Mesenchymal stem cell (in vitro differentiated cells and primary cell): ENCODE measurements around the gene DMWD.

Source experiments
- DNase-seq: peaks from one replicate; pipeline ENCODE4 v3.0.0-alpha.2; 2013
- H2AFZ ChIP-seq: one replicate; pipeline ENCODE4 v1.6.1; 2013; ENCODE audit warnings: low read depth, mild to moderate bottlenecking, control low read depth, inconsistent platforms, low read length, moderate library complexity
- H2AK5ac ChIP-seq: 2 replicates; pipeline ENCODE4 v1.6.1; 2013; ENCODE audit warnings: low read length, moderate library complexity, mild to moderate bottlenecking, inconsistent platforms; ENCODE audit not compliant: severe bottlenecking
- H2BK120ac ChIP-seq: one replicate; pipeline ENCODE4 v1.6.1; 2013; ENCODE audit warnings: low read depth, mild to moderate bottlenecking, inconsistent platforms, low read length, moderate library complexity
- H2BK12ac ChIP-seq, 2 experiments: one replicate each; pipeline ENCODE4 v1.6.1; 2013; ENCODE audit warnings: inconsistent platforms in 2 of 2, low read length in 2 of 2, mild to moderate bottlenecking in 2 of 2, moderate library complexity in 2 of 2, control low read depth in 1 of 2
- H2BK15ac ChIP-seq: one replicate; pipeline ENCODE4 v1.6.1; 2013; ENCODE audit warnings: mild to moderate bottlenecking, low read depth, inconsistent platforms; ENCODE audit not compliant: poor library complexity, severe bottlenecking
- H2BK5ac ChIP-seq: 2 replicates; pipeline ENCODE4 v1.6.1; 2013; ENCODE audit warnings: low read depth, mild to moderate bottlenecking, low read length, control low read depth, inconsistent platforms; ENCODE audit not compliant: poor library complexity, severe bottlenecking
- H3K14ac ChIP-seq, 2 experiments: one replicate each; pipeline ENCODE4 v1.6.1; 2013; ENCODE audit warnings: inconsistent platforms in 2 of 2, low read length in 2 of 2, control low read depth in 1 of 2, mild to moderate bottlenecking in 1 of 2, moderate library complexity in 1 of 2
- H3K18ac ChIP-seq, 2 experiments: one replicate each; pipeline ENCODE4 v1.6.1; 2013; ENCODE audit warnings: inconsistent platforms in 2 of 2, low read length in 2 of 2, control low read depth in 1 of 2, low read depth in 1 of 2, mild to moderate bottlenecking in 1 of 2
- H3K23ac ChIP-seq, 2 experiments: one replicate each; pipeline ENCODE4 v1.6.1; 2013; ENCODE audit warnings: inconsistent platforms in 2 of 2, low read length in 2 of 2, mild to moderate bottlenecking in 2 of 2, moderate library complexity in 2 of 2, control low read depth in 1 of 2
- H3K27ac ChIP-seq: 2 replicates; pipeline ENCODE4 v1.5.1; 2013; ENCODE audit warnings: mild to moderate bottlenecking, moderate library complexity, low read length, control low read depth, inconsistent platforms; ENCODE audit not compliant: poor library complexity, severe bottlenecking
- H3K27me3 ChIP-seq, 2 experiments: 2 replicates each; pipeline versions ENCODE4 v1.6.1 to v1.7.0; 2013; ENCODE audit warnings: low read length in 2 of 2, mild to moderate bottlenecking in 2 of 2, moderate library complexity in 2 of 2, control low read depth in 1 of 2, inconsistent platforms in 1 of 2; ENCODE audit not compliant: control insufficient read depth in 1 of 2, insufficient read depth in 1 of 2
- H3K36me3 ChIP-seq, 2 experiments: 2 replicates each; pipeline versions ENCODE4 v1.6.1 to v1.7.0; 2013; ENCODE audit warnings: low read length in 2 of 2, control low read depth in 1 of 2, inconsistent platforms in 1 of 2, low read depth in 1 of 2, mild to moderate bottlenecking in 1 of 2; ENCODE audit not compliant: insufficient read depth in 2 of 2, control insufficient read depth in 1 of 2
- H3K4ac ChIP-seq, 2 experiments: one replicate each; pipeline ENCODE4 v1.6.1; 2013; ENCODE audit warnings: inconsistent platforms in 2 of 2, low read length in 2 of 2, mild to moderate bottlenecking in 2 of 2, moderate library complexity in 2 of 2, control low read depth in 1 of 2, low read depth in 1 of 2
- H3K4me1 ChIP-seq: 2 replicates; pipeline ENCODE4 v1.6.1; 2013; ENCODE audit warnings: low read depth, low read length, control low read depth; ENCODE audit not compliant: control insufficient read depth, insufficient read depth
- H3K4me2 ChIP-seq: 2 replicates; pipeline ENCODE4 v1.6.1; 2013; ENCODE audit warnings: low read length, mild to moderate bottlenecking, inconsistent platforms; ENCODE audit not compliant: poor library complexity, severe bottlenecking
- H3K4me3 ChIP-seq, 2 experiments: 2 replicates each; pipeline versions ENCODE4 v1.5.1 to v1.7.0; 2013; ENCODE audit warnings: low read length in 2 of 2, mild to moderate bottlenecking in 2 of 2, control low read depth in 1 of 2, low read depth in 1 of 2; ENCODE audit not compliant: insufficient read depth in 1 of 2
- H3K79me1 ChIP-seq: replicated peaks from 2 replicates; pipeline ENCODE4 v1.6.1; 2013; ENCODE audit warnings: mild to moderate bottlenecking, control low read depth, low read length, inconsistent platforms; ENCODE audit not compliant: poor library complexity, severe bottlenecking
- H3K9ac ChIP-seq: 2 replicates; pipeline ENCODE4 v1.7.0; 2013; ENCODE audit warnings: mild to moderate bottlenecking, low read length, moderate library complexity
- H3K9me3 ChIP-seq: 2 replicates; pipeline ENCODE4 v1.7.0; 2013; ENCODE audit warnings: mild to moderate bottlenecking, low read length; ENCODE audit not compliant: control insufficient read depth
- H4K8ac ChIP-seq: one replicate; pipeline ENCODE4 v1.6.1; 2013; ENCODE audit warnings: inconsistent platforms, mild to moderate bottlenecking, low read length, moderate library complexity
- H4K91ac ChIP-seq: one replicate; pipeline ENCODE4 v1.6.1; 2013; ENCODE audit warnings: mild to moderate bottlenecking, low read length, inconsistent platforms
- WGBS: methylation state at CpG from one replicate; pipeline ENCODE4 v1.1.7; 2013; ENCODE audit warnings: mixed read lengths; 5-methylcytosine and 5-hydroxymethylcytosine counted together

The DMWD gene

GRCh38 chr19:45815481-45816216 is 23.0 kb upstream of the DMWD start:
- DNase-seq, result peak; percentile 25
- Histone ChIP-seq H4K8ac (peak overlapping the region; percentile 71), H2AK5ac (no peak overlapping the region), H2BK5ac (no peak overlapping the region), H3K9me3 (no peaks in the 10 kb centered on the region), H2AFZ (no peak overlapping the region), H3K18ac (peak overlapping the region in 1 of 2 experiments; percentile 49), H2BK120ac (peak overlapping the region; percentile 40), H2BK12ac (peak overlapping the region in 1 of 2 experiments; percentile 15), H3K14ac (no peak overlapping the region), H3K4me2 (peak overlapping the region; percentile 67), H4K91ac (peak overlapping the region; percentile 6), H3K79me1 (no peaks in the 10 kb centered on the region), H3K4me3 (peak overlapping the region in 1 of 2 experiments; percentile 61), H3K9ac (no peak overlapping the region), H3K23ac (no peak overlapping the region), H3K27me3 (no peaks in the 10 kb centered on the region), H3K4me1 (peaks cover 37% of the 10 kb centered on the region), H2BK15ac (peak overlapping the region; percentile 55), H3K36me3 (peaks cover 28 to 35% of the 10 kb centered on the region in 2 experiments), H3K27ac (no peak overlapping the region), H3K4ac (no peak overlapping the region)
- WGBS, result 11% methylated on average over 34 of the region's 44 CpGs

- H3K14ac ChIP-seq, result no peak within 1 kb of the TSS
- peak within 1 kb of the TSS; percentile 71 for H3K4me2 ChIP-seq
- H2BK15ac ChIP-seq, result peak within 1 kb of the TSS; percentile 55
- no peaks in the 10 kb centered on the region for H3K27me3 ChIP-seq
- H2AFZ ChIP-seq, result no peak within 1 kb of the TSS
- H3K4me3 ChIP-seq, result peak within 1 kb of the TSS in 1 of 2 experiments; percentile 61
- H3K4ac ChIP-seq, result no peak within 1 kb of the TSS
- H3K36me3 ChIP-seq, result peaks cover 22 to 30% of the 10 kb centered on the region in 2 experiments
- WGBS, result 39% methylated on average over 39 of the region's 40 CpGs
- H2BK12ac ChIP-seq, result peak within 1 kb of the TSS in 1 of 2 experiments; percentile 15
- peak within 1 kb of the TSS; percentile 14 to 49 for H3K18ac ChIP-seq
- no peaks in the 10 kb centered on the region for H3K9me3 ChIP-seq
- no peak within 1 kb of the TSS for H3K27ac ChIP-seq
- peak within 1 kb of the TSS; percentile 64 for H2BK120ac ChIP-seq
- DNase-seq, result no peak
- peak within 1 kb of the TSS; percentile 71 for H4K8ac ChIP-seq
- peaks cover 42% of the 10 kb centered on the region for H3K4me1 ChIP-seq
- H4K91ac ChIP-seq, result peak within 1 kb of the TSS; percentile 6
- no peak within 1 kb of the TSS for H3K23ac ChIP-seq
- H2BK5ac ChIP-seq, result no peak within 1 kb of the TSS
- H2AK5ac ChIP-seq, result peak within 1 kb of the TSS; percentile 40
- peak within 1 kb of the TSS; percentile 16 for H3K9ac ChIP-seq
- no peaks in the 10 kb centered on the region for H3K79me1 ChIP-seq
These were observed 22.3 kb upstream of the DMWD start, which contains the start of gene RSPH6A for GRCh38 chr19:45814851-45815480. Gene RSPH6A, minus strand, starts transcription at chr19:45815308. Its CDS starts 132 bp downstream, at chr19:45815176.

DNA sequence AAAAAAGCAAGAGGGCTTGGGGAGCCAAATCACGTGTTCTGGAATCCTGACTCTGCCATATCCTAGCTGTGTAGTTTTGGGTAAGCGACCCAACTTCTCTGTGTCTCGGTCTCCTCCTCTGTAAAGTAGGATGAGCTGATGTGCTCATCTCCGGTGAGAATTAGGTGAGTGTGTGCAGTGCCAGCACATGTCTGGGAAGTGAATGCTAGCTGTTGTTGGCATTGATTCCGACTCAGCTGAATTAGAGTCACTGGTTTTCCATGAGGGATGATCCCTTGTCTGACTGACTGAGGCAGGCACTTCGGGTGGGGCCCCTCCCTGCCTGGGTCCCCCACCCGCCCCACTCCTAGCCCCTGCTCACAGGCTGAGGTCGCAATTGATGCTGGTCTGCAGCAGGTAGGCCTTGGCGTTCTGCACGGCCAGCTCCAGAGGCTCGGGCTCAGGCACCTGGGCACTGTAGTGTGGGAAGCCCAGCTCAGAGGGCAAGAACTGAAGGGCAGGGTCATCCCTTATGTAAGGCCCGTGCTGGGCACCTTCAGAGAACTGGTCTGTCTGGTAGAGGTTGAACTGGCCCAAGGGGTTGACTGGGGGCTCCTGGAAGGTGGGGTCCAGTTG is 21.6 kb upstream of the DMWD start:
- Histone ChIP-seq H2BK120ac (no peak overlapping the region), H2BK12ac (no peak overlapping the region), H2BK5ac (no peak overlapping the region), H3K27ac (no peak overlapping the region), H3K23ac (no peak overlapping the region), H4K8ac (peak overlapping the region; percentile 39), H3K4me2 (peak overlapping the region; percentile 71), H2AK5ac (no peak overlapping the region), H3K14ac (no peak overlapping the region), H3K4me1 (peaks cover 45% of the 10 kb centered on the region), H3K9ac (peak overlapping the region; percentile 16), H2AFZ (no peak overlapping the region), H3K4ac (no peak overlapping the region), H3K9me3 (no peaks in the 10 kb centered on the region), H3K4me3 (no peak overlapping the region), H2BK15ac (no peak overlapping the region), H4K91ac (no peak overlapping the region), H3K27me3 (no peaks in the 10 kb centered on the region), H3K79me1 (no peaks in the 10 kb centered on the region), H3K36me3 (peaks cover 15 to 23% of the 10 kb centered on the region in 2 experiments), H3K18ac (no peak overlapping the region)
- WGBS, result 93% methylated on average over 12 of the region's 12 CpGs
- no peak for DNase-seq

GRCh38 chr19:45812297-45812696 is 19.7 kb upstream of the DMWD start:
- Histone ChIP-seq H3K27ac (no peak overlapping the region), H3K4me3 (no peak overlapping the region), H3K4ac (no peak overlapping the region), H2AK5ac (no peak overlapping the region), H3K23ac (no peak overlapping the region), H3K27me3 (no peaks in the 10 kb centered on the region), H2BK12ac (peak overlapping the region in 1 of 2 experiments; percentile 1), H3K36me3 (peaks cover under 1 to 4% of the 10 kb centered on the region in 2 experiments), H2BK5ac (no peak overlapping the region), H4K91ac (no peak overlapping the region), H3K9me3 (no peaks in the 10 kb centered on the region), H2BK120ac (no peak overlapping the region), H3K4me1 (peaks cover 40% of the 10 kb centered on the region), H3K18ac (no peak overlapping the region), H3K4me2 (no peak overlapping the region), H3K9ac (no peak overlapping the region), H4K8ac (no peak overlapping the region), H3K79me1 (no peaks in the 10 kb centered on the region), H2BK15ac (no peak overlapping the region), H3K14ac (no peak overlapping the region), H2AFZ (no peak overlapping the region)
- WGBS, result 96% methylated on average over 6 of the region's 6 CpGs
- DNase-seq, result no peak
